SK-N-SH (cell line): ENCODE results near the gene OSBPL10.

ENCODE experiments used
- CTCF ChIP-seq: fragments of 200-600 bp; sonication (generic); IDR thresholded peaks from 2 replicates; pipeline ENCODE4 v1.6.1; 2017; ENCODE audit warnings: antibody characterized with exemption, mild to moderate bottlenecking, moderate library complexity
- RAD21 ChIP-seq: IDR thresholded peaks from 2 replicates; pipeline ENCODE4 v1.6.1; 2012; ENCODE audit warnings: mild to moderate bottlenecking, low read length
- RFX5 ChIP-seq: IDR thresholded peaks from 2 replicates; pipeline ENCODE4 v1.6.1; 2012; ENCODE audit warnings: mild to moderate bottlenecking, improper control_type of control experiment, low read length

- TF ChIP-seq RFX5: no peak
- no peak for TF ChIP-seq CTCF
- TF ChIP-seq RAD21: no peak
Observed at GRCh38 chr3:31750341-31750740, 230.7 kb downstream of the OSBPL10 start.
